ENCODE data around the gene BCL11B. TPM values are rescaled to one million over a fixed set of nuclear protein-coding genes. Genes with fewer than 3 reads are reported as not detected.

BCL11B gene
- total RNA-seq, 1 donor from 2014 or later: 8.4 TPM

DNA sequence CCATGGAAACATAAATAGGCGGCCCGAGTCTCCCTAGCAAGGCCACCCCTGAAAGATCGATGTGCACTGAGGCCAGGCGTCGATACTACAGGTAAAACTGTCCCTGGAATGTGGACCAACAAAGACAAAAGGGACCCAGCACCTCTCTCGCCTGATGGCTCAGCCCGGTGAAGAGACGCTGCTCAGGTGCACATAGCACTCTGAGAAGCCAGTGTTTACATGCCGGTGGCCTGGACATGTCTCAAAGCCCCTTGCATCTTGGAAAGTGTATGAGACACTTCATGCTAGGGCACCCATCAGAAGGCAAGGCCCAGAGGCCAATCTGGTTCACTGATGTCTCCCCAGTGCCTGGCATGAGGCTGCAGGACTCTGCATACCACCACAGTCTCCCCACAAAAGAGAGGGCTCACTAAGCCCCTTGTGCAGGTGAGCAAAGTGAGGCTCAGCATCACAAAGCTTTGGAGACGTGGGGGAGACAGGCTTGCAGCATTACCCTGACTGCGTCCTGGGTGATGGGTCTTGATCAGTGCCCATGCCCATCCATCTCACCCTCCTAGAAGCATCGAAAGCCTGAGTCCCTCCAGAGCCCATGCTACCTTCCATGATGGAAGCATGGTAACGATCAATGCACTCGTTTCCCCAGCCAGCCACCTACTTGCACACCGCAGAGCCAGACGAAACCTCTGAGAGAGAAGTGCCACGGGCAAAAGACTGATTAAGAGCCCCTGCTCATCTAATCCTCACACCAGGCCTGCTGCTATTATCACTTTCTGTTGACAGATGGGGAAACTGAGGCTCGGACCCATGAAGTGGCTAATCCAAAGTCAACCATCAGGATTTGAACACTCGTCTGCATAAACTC is 16.1 kb downstream of the BCL11B start:
- no peak for DNase-seq (ENCODE audit: low spot score)

DNA sequence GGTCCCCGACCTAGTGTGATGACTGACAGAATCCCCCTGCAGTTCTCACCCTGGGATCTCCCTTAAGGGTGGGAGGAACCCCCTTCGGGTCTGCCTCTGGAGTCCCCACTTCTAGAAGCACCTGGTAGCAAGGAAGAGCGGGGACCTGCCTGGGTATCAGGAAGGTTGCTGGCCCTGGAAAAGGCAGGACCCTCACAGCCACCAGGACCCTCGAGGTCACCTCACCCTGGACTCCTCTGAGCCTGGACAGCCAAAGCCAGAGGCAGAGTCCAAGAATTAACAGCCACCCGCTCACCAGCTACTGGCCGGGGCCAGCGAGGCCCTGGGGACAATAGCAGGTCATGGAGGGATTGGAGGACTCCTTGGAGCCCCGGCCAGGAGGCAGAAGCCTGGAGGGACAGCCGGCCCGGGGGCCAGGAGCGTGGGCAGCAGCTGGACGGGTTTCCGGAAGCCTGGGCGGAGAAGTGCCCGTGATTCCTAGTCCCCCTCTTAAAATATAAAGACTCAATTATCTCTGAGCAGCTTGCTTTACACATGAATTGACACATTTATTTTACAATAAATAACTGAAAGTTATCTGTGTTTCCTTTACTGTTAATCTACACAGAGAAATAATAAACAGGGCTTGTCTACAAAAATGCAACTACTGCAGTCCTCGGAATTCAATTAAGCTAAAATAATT is 17.5 kb downstream of the BCL11B start:
- DNase-seq (ENCODE audit: low spot score): no peak

DNA sequence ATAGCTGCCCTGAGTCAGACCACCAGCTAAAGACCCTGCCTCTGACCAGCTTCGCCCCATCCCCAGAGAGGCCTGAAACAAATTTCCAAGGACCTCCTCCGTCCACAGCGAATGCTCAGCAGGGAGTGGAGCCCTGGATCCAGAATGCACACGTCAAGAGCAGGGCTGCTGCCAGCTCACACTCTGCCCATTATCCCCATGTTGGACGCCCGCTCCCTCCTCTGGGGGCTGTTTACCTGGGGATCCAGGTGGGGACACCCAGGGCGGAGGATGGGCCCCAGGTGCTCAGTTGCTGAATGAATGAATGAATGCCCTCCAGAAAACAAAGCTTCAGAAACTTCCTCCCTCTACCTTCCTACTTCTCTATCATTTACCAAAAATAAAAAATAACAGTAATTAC is 18.1 kb downstream of the BCL11B start:
- DNase-seq (ENCODE audit: low spot score): no peak

GRCh38 chr14:99252940-99253868 is 18.8 kb downstream of the BCL11B start:
- DNase-seq (ENCODE audit: low spot score): no peak

DNA sequence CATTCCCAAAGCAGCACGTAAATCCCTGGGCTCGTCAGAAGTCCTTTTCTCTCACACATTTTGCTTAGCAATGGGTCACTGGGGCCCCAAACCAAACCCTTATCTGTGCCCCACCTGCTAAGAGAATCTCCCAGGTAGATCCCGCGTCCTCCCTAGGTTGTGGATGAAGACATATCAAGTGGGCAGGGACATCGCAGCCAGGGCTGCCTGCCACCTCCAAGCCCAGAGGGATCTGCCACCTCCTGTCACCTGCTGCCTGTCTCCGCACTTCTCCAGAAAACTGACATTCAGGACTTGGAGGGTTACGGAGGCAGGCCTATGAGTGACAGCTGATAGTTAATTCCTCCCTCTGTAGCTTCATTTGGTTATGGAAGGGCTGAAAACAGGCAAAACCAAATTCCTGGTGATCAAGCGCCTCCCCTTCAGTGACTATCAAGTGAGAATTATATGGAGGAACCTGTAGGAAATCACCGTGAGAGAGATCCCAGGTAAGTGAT is 19.5 kb downstream of the BCL11B start:
- DNase-seq (ENCODE audit: low spot score): no peak

DNA sequence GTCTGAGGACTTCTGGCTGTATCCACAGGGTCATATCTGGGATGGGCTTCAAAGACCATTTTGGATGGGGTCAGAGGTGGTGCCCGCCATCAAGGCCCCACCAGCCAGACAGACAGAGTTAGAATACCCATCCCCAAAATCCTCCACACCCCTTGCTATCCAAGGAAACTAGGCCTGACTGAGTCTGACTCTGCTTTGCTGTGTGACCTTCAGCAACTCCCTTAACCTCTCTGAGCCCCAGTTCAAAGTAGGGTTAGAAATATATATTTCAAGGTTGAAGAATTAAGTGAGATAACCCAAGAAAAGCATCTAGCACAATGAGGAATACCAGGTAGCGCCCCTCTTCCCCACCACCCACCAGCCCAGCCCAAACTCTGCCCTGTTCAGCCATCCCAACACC is 20.3 kb downstream of the BCL11B start:
- no peak for DNase-seq (ENCODE audit: low spot score)

DNA sequence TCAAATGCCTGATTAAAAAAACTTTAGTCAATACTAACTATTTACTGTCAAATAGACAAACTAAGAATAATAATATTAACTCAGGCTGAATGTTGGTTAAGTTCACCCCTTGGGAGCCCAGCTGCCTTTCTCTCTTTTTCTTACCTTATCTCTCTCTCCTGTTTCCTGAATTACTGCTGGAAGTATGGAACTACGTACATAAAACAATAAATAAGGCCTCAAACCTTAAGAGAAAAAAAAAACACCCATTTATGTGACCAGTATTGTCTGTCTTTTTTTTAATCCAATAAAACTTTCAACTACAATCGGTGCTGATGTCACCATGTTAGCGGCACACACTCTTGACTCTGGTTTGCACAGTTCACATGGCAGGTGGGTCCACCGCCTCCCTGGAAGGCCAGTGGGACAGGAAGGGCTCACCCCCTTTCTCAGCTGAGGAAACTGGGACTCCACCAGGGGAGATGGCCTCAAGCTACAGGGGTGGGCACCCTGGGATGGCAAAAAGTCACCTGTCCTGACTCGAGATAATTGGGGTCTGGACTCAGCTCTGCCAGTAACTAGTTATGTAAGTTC is 21.3 kb downstream of the BCL11B start:
- no peak for DNase-seq (ENCODE audit: low spot score)

GRCh38 chr14:99249389-99249788 is 22.6 kb downstream of the BCL11B start:
- DNase-seq (ENCODE audit: low spot score): no peak

GRCh38 chr14:99248761-99249171 is 23.2 kb downstream of the BCL11B start:
- DNase-seq (ENCODE audit: low spot score): no peak

DNA sequence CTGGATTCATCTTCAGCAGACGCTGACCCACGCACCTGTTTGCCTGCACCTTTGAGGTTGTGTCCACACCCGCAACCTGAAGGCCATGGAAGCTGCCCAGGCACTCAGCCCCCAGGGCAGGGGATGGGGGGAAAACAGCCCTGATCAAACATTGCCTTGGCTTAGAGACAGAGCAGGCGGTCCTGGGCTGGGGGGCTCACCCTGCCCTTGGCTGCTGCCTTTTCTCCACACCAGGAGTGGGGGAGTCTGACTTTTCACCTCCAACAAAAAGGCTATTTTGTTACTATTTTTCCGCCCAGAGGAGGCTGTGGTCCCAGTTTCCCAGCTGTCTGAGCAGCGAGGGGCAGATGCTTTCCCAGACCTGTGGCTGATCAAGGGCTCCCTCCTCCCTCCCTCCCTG is 24.2 kb downstream of the BCL11B start:
- no peak for DNase-seq (ENCODE audit: low spot score)

- no peak for DNase-seq (ENCODE audit: low spot score)
Measured at GRCh38 chr14:99247101-99247729, 24.8 kb downstream of the BCL11B start.

GRCh38 chr14:99246536-99247097 is 25.4 kb downstream of the BCL11B start:
- DNase-seq (ENCODE audit: low spot score): no peak

DNA sequence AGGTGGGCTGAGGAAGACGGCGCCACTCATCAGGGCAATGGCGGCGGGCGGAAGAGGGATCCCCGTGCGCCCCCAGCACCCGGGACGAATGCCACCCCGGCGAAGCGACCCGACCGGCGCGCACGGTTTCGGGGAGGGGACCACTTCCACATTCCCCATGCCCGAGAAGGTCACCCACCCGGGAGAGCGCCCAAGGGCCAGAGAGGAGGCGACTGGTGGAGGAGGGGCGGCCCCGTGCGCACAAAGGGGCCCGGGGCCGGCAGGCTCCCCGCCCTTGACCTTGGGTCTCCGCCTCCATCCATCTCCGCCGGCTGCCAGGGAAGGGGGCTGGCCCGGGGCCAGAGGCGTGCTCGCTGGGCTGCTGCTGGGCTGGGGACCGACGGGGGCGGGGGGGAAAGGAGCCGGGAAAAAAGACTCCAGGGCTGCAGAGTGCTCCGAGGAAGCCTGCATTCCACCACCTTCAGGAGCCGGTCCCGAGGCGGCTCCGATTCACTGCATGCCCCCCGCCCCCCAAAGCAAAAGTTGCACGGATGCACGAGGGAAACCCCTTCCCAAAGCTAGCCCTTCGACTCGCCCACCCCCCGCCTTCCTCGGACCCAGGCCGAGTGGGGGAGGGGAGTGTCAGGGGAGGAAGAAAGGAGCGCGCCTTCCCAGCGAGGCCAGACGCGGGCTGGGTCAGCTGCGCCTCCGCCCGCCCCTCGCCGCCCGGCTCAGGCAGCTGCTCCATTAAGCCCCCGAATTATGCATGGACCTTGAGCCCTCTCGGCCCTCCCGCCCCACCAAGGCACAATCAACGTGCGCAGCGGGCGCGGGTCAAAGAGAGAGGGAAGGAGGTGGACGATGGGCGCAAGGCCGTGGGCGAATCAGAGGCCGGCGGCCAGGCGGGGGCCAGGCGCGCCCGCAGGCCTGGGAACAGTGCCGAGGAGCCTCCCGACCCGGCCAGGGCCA is 26.2 kb downstream of the BCL11B start:
- no peak for DNase-seq (ENCODE audit: low spot score)

DNA sequence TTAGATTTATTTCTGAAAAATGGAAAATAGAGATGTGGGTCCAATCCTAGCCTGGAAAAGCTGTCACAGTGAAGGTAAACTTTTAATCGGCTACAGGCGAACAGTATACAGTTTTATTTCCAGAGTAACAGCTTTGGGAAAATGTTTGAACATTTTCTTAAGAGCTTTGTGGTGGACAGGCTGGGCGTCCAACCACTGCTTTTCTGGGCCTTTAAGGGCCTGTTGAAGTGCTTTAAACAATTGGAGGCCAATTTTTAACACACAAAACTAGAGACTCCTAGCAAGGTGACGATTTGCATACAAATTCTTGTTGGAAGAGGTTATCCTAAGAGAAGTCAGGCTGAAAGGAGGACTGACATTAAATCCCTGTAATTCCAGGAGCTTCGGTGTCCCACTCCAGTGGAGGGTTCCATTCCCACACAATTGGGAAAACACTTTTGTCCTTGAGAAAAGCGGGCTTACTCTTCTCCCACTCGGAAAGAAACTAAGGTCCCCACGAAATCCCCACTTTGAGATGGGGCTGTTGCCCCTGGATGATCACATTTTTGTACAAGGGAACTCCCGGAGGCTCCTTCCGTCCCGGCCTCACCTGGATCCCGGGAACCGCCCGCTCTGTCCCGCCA is 26.9 kb downstream of the BCL11B start:
- DNase-seq (ENCODE audit: low spot score): no peak

- no peak for DNase-seq (ENCODE audit: low spot score)
Measured at GRCh38 chr14:99244367-99244901, 27.6 kb downstream of the BCL11B start.

- no peak for DNase-seq (ENCODE audit: low spot score)
Measured at GRCh38 chr14:99242816-99243721, 28.9 kb downstream of the BCL11B start.

GRCh38 chr14:99242238-99242637 is 29.8 kb downstream of the BCL11B start:
- no peak for DNase-seq (ENCODE audit: low spot score)
